Fibroblast of lung (primary cell): ENCODE results near the gene NOXRED1. TPM values are rescaled to one million over a fixed set of nuclear protein-coding genes. Genes with fewer than 3 reads are reported as not detected.

Source experiments
- DNase-seq, 2 donors: peaks; one replicate each; pipeline versions ENCODE4 v3.0.0 to v3.0.0-alpha.2; 2010; ENCODE audit warnings: low read depth in 2 of 2
- H2AFZ ChIP-seq: 2 replicates; pipeline ENCODE4 v1.5.1; 2012; ENCODE audit warnings: low read length, control low read depth, inconsistent platforms
- H3K27ac ChIP-seq: 2 replicates; pipeline ENCODE4 v1.5.1; 2011; ENCODE audit warnings: low read length, control low read depth; ENCODE audit not compliant: insufficient read depth
- H3K27me3 ChIP-seq: 2 replicates; pipeline ENCODE4 v1.5.1; 2011; ENCODE audit warnings: mild to moderate bottlenecking, low read length; ENCODE audit not compliant: control insufficient read depth, insufficient read depth
- H3K36me3 ChIP-seq: 2 replicates; pipeline ENCODE4 v1.5.1; 2011; ENCODE audit warnings: low read length; ENCODE audit not compliant: control insufficient read depth, insufficient read depth
- H3K4me1 ChIP-seq: 2 replicates; pipeline ENCODE4 v1.5.1; 2011; ENCODE audit warnings: low read length; ENCODE audit not compliant: control insufficient read depth, insufficient read depth; ENCODE audit errors: extremely low read depth
- H3K4me2 ChIP-seq: 2 replicates; pipeline ENCODE4 v1.5.1; 2011; ENCODE audit warnings: low read length, control low read depth; ENCODE audit not compliant: insufficient read depth; ENCODE audit errors: extremely low read depth
- H3K4me3 ChIP-seq, 4 experiments: fragments of 200-600 bp in 1 of 4; sonication (generic) in 1 of 4; replicated peaks in 1 of 4; 2 replicates each; pipeline ENCODE4 v1.5.1; 2011 to 2016; ENCODE audit warnings: low read length in 4 of 4, low read depth in 3 of 4, mild to moderate bottlenecking in 3 of 4, control low read depth in 2 of 4, inconsistent platforms in 1 of 4, mixed read lengths in 1 of 4; ENCODE audit not compliant: insufficient read depth in 1 of 4; ENCODE audit errors: control extremely low read depth in 1 of 4
- H3K79me2 ChIP-seq: 2 replicates; pipeline ENCODE4 v1.5.1; 2012; ENCODE audit warnings: mild to moderate bottlenecking, low read length, inconsistent platforms; ENCODE audit not compliant: control insufficient read depth, insufficient read depth
- H3K9ac ChIP-seq: 2 replicates; pipeline ENCODE4 v1.5.1; 2011; ENCODE audit warnings: mild to moderate bottlenecking, low read length, control low read depth; ENCODE audit not compliant: insufficient read depth
- H3K9me3 ChIP-seq: 2 replicates; pipeline ENCODE4 v1.5.1; 2012; ENCODE audit warnings: low read depth, low read length; ENCODE audit not compliant: control insufficient read depth, insufficient read depth
- H4K20me1 ChIP-seq: 2 replicates; pipeline ENCODE4 v1.5.1; 2011; ENCODE audit warnings: low read length; ENCODE audit not compliant: control insufficient read depth, insufficient read depth; ENCODE audit errors: extremely low read depth
- CTCF ChIP-seq, 2 donors: IDR thresholded peaks in 1 of 2; conservative IDR thresholded peaks in 1 of 2; 1 replicate in 1 of 2; 2 replicates in 1 of 2; pipeline ENCODE4 v1.5.1; 2011 to 2012; ENCODE audit warnings: low read length in 2 of 2, control low read depth in 1 of 2, inconsistent platforms in 1 of 2, low read depth in 1 of 2, mild to moderate bottlenecking in 1 of 2
- EZH2 ChIP-seq: IDR thresholded peaks from 2 replicates; pipeline ENCODE4 v1.5.1; 2012; ENCODE audit warnings: low read length, control low read depth, mild to moderate bottlenecking; ENCODE audit errors: missing control alignments
- polyA plus RNA-seq, 2 donors: library from polyadenylated mRNA; depleted of rRNA in 1 of 2; stranded (reverse) in 1 of 2; unstranded in 1 of 2; fragments of >200 nt; gene quantifications; 2 replicates each; pipeline ENCODE4 v1.2.1, GENCODE V29; 2011 to 2012; ENCODE audit warnings: missing spikeins in 1 of 2
- total RNA-seq: library from RNA; depleted of rRNA; stranded (reverse); fragments of >200 nt; gene quantifications from 2 replicates; pipeline ENCODE4 v1.2.1, GENCODE V29; 2014

The NOXRED1 gene
- total and polyA plus RNA-seq, 2 donors (not counting 1 experiment from before 2014, with no cell fraction given) = 0.14 to 0.83 TPM

DNA sequence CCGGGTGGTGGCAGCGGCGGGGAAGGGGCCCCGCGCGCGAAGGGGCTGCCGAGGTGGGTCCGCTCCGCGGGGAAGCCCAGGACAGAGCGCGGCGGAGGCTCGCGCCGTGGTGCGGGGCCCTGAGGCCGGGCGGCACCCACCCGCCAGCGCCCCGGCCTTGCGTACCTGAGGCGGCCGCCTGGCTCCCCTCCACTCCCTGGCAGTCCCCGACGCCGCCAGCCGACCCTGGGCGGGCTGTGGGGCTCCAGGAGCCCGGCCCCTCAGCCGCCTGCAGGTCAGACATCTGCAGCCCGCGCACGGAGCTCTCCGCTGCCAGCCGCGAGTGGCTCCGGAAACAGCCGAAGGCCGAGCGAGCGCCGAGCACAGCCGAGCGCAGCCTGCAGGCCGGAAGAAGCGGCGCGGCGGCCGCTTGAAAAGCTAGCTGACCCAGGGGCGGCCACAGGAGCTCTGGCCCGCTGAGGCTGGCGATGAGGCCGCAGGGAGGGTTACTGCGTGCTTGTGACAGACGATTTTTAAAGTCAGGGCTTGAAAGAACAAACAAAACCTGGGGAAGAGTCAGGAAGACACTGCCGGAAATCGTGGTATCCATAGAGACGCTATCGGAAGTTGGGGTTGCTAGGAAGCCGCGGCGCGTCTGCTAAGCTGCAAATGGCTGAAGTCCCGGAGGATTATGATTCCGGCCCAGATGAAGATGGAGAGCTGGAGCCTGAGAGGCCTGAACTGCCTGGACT lies 46.4 kb downstream of the NOXRED1 start, which contains the start of the genes SAMD15 and TMED8:
TSS of gene SAMD15 (plus strand) at position 609 of the 731 bp plus-strand sequence. CDS start at position 649, 40 bp downstream.
TSS of gene TMED8 (minus strand) at position 324 of the 731 bp plus-strand sequence. CDS start at position 283, 41 bp downstream.
- H3K27ac ChIP-seq = peak within 1 kb of the TSS; percentile 60
- no peaks in the 10 kb centered on the region for H3K9me3 ChIP-seq
- H3K9ac ChIP-seq = peak within 1 kb of the TSS; percentile 74
- no peaks in the 10 kb centered on the region for H4K20me1 ChIP-seq
- no peaks in the 10 kb centered on the region for H3K4me1 ChIP-seq
- H3K79me2 ChIP-seq = no peaks in the 10 kb centered on the region
- H3K4me3 ChIP-seq = peak within 1 kb of the TSS; percentile 67 to 78 (median 74)
- H3K4me2 ChIP-seq = peak within 1 kb of the TSS; percentile 91
- H2AFZ ChIP-seq = peak within 1 kb of the TSS; percentile 97
- no peaks in the 10 kb centered on the region for H3K36me3 ChIP-seq
- no peaks in the 10 kb centered on the region for H3K27me3 ChIP-seq
- TF ChIP-seq CTCF (conservative IDR thresholded peaks at IDR 0.05 in 1 of 2, IDR thresholded peaks at IDR 0.05 in 1 of 2; ENCODE audit: low read depth in 1 of 2, low read length in 2 of 2) (peak; percentile 15 to 19), EZH2 (no peak)
- DNase-seq = peak; percentile 84

- Histone ChIP-seq H3K4me2 (peak overlapping the region; percentile 91), H3K27me3 (no peaks in the 10 kb centered on the region), H2AFZ (peak overlapping the region; percentile 97), H3K9ac (peak overlapping the region; percentile 74), H3K79me2 (no peaks in the 10 kb centered on the region), H3K4me3 (peak overlapping the region; percentile 67 to 77 (median 72)), H3K27ac (peak overlapping the region; percentile 60), H3K36me3 (no peaks in the 10 kb centered on the region), H4K20me1 (no peaks in the 10 kb centered on the region), H3K9me3 (no peaks in the 10 kb centered on the region), H3K4me1 (no peaks in the 10 kb centered on the region)
- TF ChIP-seq EZH2 (no peak), CTCF (conservative IDR thresholded peaks at IDR 0.05 in 1 of 2, IDR thresholded peaks at IDR 0.05 in 1 of 2; ENCODE audit: low read depth in 1 of 2, low read length in 2 of 2) (no peak)
- DNase-seq = peak; percentile 7 to 13
Observed at GRCh38 chr14:77375973-77376770, 47.2 kb downstream of the NOXRED1 start.
